Neutrophil (primary cell): ENCODE data around the gene KNCN.

ENCODE experiments used
- H3K27ac ChIP-seq: fragments of 200-600 bp; sonication (generic); 2 replicates; pipeline ENCODE4 v1.5.1; 2016; ENCODE audit warnings: mild to moderate bottlenecking, moderate library complexity
- H3K27me3 ChIP-seq: fragments of 200-600 bp; sonication (generic); 2 replicates; pipeline ENCODE4 v1.6.0; 2016; ENCODE audit warnings: mild to moderate bottlenecking
- H3K36me3 ChIP-seq: fragments of 200-600 bp; sonication (generic); 2 replicates; pipeline ENCODE4 v1.5.1; 2017
- H3K4me1 ChIP-seq, 2 experiments: fragments of 200-600 bp in 1 of 2; sonication (generic) in 1 of 2; 1 replicate in 1 of 2; 2 replicates in 1 of 2; pipeline versions ENCODE4 v1.5.1 to v1.6.1; 2013 to 2016; ENCODE audit warnings: low read depth in 1 of 2, low read length in 1 of 2, mild to moderate bottlenecking in 1 of 2, moderate library complexity in 1 of 2; ENCODE audit not compliant: control insufficient read depth in 1 of 2, insufficient read depth in 1 of 2
- H3K4me3 ChIP-seq, 2 experiments: fragments of 200-600 bp in 1 of 2; sonication (generic) in 1 of 2; 1 replicate in 1 of 2; 2 replicates in 1 of 2; pipeline ENCODE4 v1.5.1; 2013 to 2016; ENCODE audit warnings: low read depth in 1 of 2, low read length in 1 of 2, mild to moderate bottlenecking in 1 of 2, moderate library complexity in 1 of 2
- H3K9me3 ChIP-seq: fragments of 200-600 bp; sonication (generic); 2 replicates; pipeline ENCODE4 v1.5.1; 2016
- TF ChIP-seq, protein P1 (sequence below): fragments of 200-600 bp; sonication (generic); IDR thresholded peaks from 2 replicates; pipeline ENCODE4 v1.5.1; 2016; ENCODE audit warnings: antibody characterized with exemption

KNCN gene

GRCh38 chr1:46533179-46533864 is 18.1 kb downstream of the KNCN start:
- H3K27ac ChIP-seq, result no peak overlapping the region
- no peaks in the 10 kb centered on the region for H3K36me3 ChIP-seq
- peak overlapping the region in 1 of 2 experiments; percentile 48 for H3K4me3 ChIP-seq
- TF ChIP-seq, protein P1, sequence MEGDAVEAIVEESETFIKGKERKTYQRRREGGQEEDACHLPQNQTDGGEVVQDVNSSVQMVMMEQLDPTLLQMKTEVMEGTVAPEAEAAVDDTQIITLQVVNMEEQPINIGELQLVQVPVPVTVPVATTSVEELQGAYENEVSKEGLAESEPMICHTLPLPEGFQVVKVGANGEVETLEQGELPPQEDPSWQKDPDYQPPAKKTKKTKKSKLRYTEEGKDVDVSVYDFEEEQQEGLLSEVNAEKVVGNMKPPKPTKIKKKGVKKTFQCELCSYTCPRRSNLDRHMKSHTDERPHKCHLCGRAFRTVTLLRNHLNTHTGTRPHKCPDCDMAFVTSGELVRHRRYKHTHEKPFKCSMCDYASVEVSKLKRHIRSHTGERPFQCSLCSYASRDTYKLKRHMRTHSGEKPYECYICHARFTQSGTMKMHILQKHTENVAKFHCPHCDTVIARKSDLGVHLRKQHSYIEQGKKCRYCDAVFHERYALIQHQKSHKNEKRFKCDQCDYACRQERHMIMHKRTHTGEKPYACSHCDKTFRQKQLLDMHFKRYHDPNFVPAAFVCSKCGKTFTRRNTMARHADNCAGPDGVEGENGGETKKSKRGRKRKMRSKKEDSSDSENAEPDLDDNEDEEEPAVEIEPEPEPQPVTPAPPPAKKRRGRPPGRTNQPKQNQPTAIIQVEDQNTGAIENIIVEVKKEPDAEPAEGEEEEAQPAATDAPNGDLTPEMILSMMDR, result no peak
- H3K9me3 ChIP-seq, result no peaks in the 10 kb centered on the region
- peaks cover 100% of the 10 kb centered on the region for H3K27me3 ChIP-seq
- H3K4me1 ChIP-seq, result peaks cover 5 to 8% of the 10 kb centered on the region in 2 experiments

GRCh38 chr1:46532498-46533178 is 18.8 kb downstream of the KNCN start:
- TF ChIP-seq, protein P1, result peak; percentile 46
- Histone ChIP-seq H3K9me3 (no peaks in the 10 kb centered on the region), H3K27ac (no peak overlapping the region), H3K27me3 (peaks cover 100% of the 10 kb centered on the region), H3K4me3 (peak overlapping the region in 1 of 2 experiments; percentile 48), H3K4me1 (peaks cover 5 to 8% of the 10 kb centered on the region in 2 experiments), H3K36me3 (no peaks in the 10 kb centered on the region)

GRCh38 chr1:46532095-46532494 is 19.4 kb downstream of the KNCN start:
- Histone ChIP-seq H3K4me1 (peaks cover 5 to 8% of the 10 kb centered on the region in 2 experiments), H3K27ac (no peak overlapping the region), H3K27me3 (peaks cover 100% of the 10 kb centered on the region), H3K4me3 (no peak overlapping the region), H3K9me3 (no peaks in the 10 kb centered on the region), H3K36me3 (no peaks in the 10 kb centered on the region)
- TF ChIP-seq, protein P1, result no peak

DNA sequence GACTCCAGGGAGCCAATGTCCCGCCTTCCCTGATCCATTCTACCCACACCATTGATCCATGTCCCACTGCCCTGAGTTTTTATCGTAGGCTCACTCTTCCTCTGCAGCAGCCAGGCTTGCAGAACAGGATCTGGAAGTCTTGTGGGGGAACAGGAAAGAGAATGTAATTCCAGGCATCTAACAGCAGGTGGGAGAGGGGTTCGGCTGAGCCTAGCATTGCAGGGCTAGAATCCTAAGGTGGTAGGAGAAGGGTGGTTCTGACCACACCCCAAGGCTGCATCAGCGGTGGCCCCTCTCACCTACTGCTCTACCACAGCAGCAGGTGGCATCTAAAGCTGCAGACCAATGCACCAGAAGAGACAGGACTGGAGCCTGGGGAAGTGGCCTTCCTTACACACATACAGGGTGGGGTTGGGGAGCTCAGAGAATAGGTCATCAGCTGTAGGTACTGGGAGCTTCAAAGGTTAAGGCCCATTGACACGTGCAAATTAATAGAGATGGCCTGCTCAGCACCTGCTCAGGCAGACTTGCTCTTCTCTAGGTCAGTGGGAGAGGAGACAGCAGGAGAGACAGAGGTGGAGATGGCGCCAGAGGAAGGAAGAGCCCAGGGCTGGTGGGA is 20.5 kb downstream of the KNCN start:
- Histone ChIP-seq H3K27me3 (peaks cover 100% of the 10 kb centered on the region), H3K27ac (no peak overlapping the region), H3K36me3 (no peaks in the 10 kb centered on the region), H3K4me3 (no peak overlapping the region), H3K4me1 (peaks cover 5 to 8% of the 10 kb centered on the region in 2 experiments), H3K9me3 (no peaks in the 10 kb centered on the region)
- TF ChIP-seq, protein P1, result no peak

- Histone ChIP-seq H3K27me3 (peaks cover 100% of the 10 kb centered on the region), H3K4me3 (no peak overlapping the region), H3K4me1 (peaks cover 5 to 8% of the 10 kb centered on the region in 2 experiments), H3K27ac (no peak overlapping the region), H3K9me3 (no peaks in the 10 kb centered on the region), H3K36me3 (no peaks in the 10 kb centered on the region)
- TF ChIP-seq, protein P1, result no peak
Observed at GRCh38 chr1:46530311-46530710, 21.1 kb downstream of the KNCN start.
